H1 (cell line): ENCODE data around the gene IL10RA. TPM values are rescaled to one million over a fixed set of nuclear protein-coding genes. Genes with fewer than 3 reads are reported as not detected.
A peak's percentile ranks its signal among the peaks of the same experiment; 100 is the strongest.

ENCODE experiments used
- CTCF ChIA-PET: fragments of 300-600 bp; sonication (Branson Sonifier 250); formaldehyde crosslinking; loops from one replicate; lab custom pipeline; 2021; ENCODE audit not compliant: partially characterized antibody; lab: Charles Lee
- POLR2A ChIA-PET: fragments of 300-600 bp; sonication (Branson Sonifier 250); formaldehyde crosslinking; loops from one replicate; lab custom pipeline; 2021; ENCODE audit warnings: inconsistent platforms; ENCODE audit not compliant: partially characterized antibody; lab: Charles Lee
- DNase-seq, 2 experiments: peaks; one replicate each; pipeline versions ENCODE4 v3.0.0 to v3.0.0-alpha.2; 2010 to 2022; ENCODE audit warnings: low spot score in 2 of 2, low read depth in 1 of 2, mixed read lengths in 1 of 2
- FAIRE-seq: peaks from 2 replicates; lab custom pipeline; 2011; peaks lifted over from hg19 to GRCh38; lab: Jason Lieb, UNC
- H2AFZ ChIP-seq: 2 replicates; pipeline ENCODE4 v1.8.1; 2012; ENCODE audit warnings: low read length, inconsistent platforms
- H2AK5ac ChIP-seq: 2 replicates; pipeline ENCODE4 v1.6.1; 2013; ENCODE audit warnings: low read depth, low read length
- H2BK120ac ChIP-seq: replicated peaks from 2 replicates; pipeline ENCODE3; 2013; ENCODE audit warnings: low read depth, low read length, inconsistent platforms
- H2BK12ac ChIP-seq: 2 replicates; pipeline ENCODE4 v1.6.1; 2013; ENCODE audit warnings: low read depth, low read length
- H2BK15ac ChIP-seq: 2 replicates; pipeline ENCODE4 v1.6.1; 2013; ENCODE audit warnings: low read length
- H2BK20ac ChIP-seq: 2 replicates; pipeline ENCODE4 v1.6.1; 2013; ENCODE audit warnings: low read length
- H2BK5ac ChIP-seq: 2 replicates; pipeline ENCODE4 v1.6.1; 2013; ENCODE audit warnings: low read depth, low read length
- H3K14ac ChIP-seq: 2 replicates; pipeline ENCODE4 v1.6.1; 2013; ENCODE audit warnings: inconsistent platforms; ENCODE audit not compliant: insufficient read length
- H3K18ac ChIP-seq: 2 replicates; pipeline ENCODE4 v1.6.1; 2013; ENCODE audit warnings: low read length; ENCODE audit errors: extremely low read depth
- H3K23ac ChIP-seq: 2 replicates; pipeline ENCODE4 v1.6.1; 2013; ENCODE audit warnings: inconsistent platforms; ENCODE audit not compliant: insufficient read length
- H3K23me2 ChIP-seq: 2 replicates; pipeline ENCODE4 v1.6.1; 2013; ENCODE audit warnings: low read depth, low read length
- H3K27ac ChIP-seq: 2 replicates; pipeline ENCODE4 v1.6.1; 2011; ENCODE audit warnings: low read depth, low read length, inconsistent platforms
- H3K27me3 ChIP-seq, 4 experiments: replicated peaks in 1 of 4; 1 replicate in 1 of 4; 2 replicates in 3 of 4; pipeline versions ENCODE4 v1.6.1 to v1.8.1; 2011 to 2013; ENCODE audit warnings: low read length in 3 of 4, mild to moderate bottlenecking in 3 of 4, inconsistent platforms in 2 of 4, mixed read lengths in 2 of 4, moderate library complexity in 1 of 4; ENCODE audit not compliant: control insufficient read depth in 3 of 4, insufficient read depth in 3 of 4; ENCODE audit errors: extremely low read depth in 1 of 4
- H3K36me3 ChIP-seq, 4 experiments: 2 replicates each; pipeline versions ENCODE4 v1.6.1 to v1.8.1; 2011 to 2013; ENCODE audit warnings: mild to moderate bottlenecking in 4 of 4, low read length in 3 of 4, moderate library complexity in 2 of 4, control low read depth in 1 of 4, inconsistent platforms in 1 of 4; ENCODE audit not compliant: insufficient read depth in 4 of 4, control insufficient read depth in 2 of 4
- H3K4ac ChIP-seq: replicated peaks from 2 replicates; pipeline ENCODE3; 2013; ENCODE audit warnings: low read length, low read depth, mixed read lengths, inconsistent platforms; ENCODE audit not compliant: insufficient read length
- H3K4me1 ChIP-seq, 4 experiments: replicated peaks in 1 of 4; 1 replicate in 1 of 4; 2 replicates in 3 of 4; pipeline versions ENCODE4 v1.6.1 to v1.8.1; 2011 to 2013; ENCODE audit warnings: low read length in 3 of 4, inconsistent platforms in 2 of 4, mixed read lengths in 1 of 4; ENCODE audit not compliant: insufficient read depth in 4 of 4, control insufficient read depth in 3 of 4
- H3K4me2 ChIP-seq, 2 experiments: 2 replicates each; pipeline versions ENCODE4 v1.6.1 to v1.8.1; 2011 to 2013; ENCODE audit warnings: low read depth in 2 of 2, low read length in 2 of 2, control low read depth in 1 of 2, inconsistent platforms in 1 of 2, mild to moderate bottlenecking in 1 of 2; ENCODE audit not compliant: insufficient read depth in 1 of 2
- H3K4me3 ChIP-seq, 4 experiments: fragments of 200-600, 300-600 bp in 1 of 4; sonication (generic), shearing (Covaris generic), sonication (Bioruptor Twin) in 1 of 4; 2 replicates each; pipeline versions ENCODE4 v1.5.1 to v1.8.1; 2011 to 2016; ENCODE audit warnings: low read length in 4 of 4, low read depth in 3 of 4, control low read depth in 2 of 4, inconsistent platforms in 2 of 4, mild to moderate bottlenecking in 2 of 4, mixed read lengths in 1 of 4, moderate library complexity in 1 of 4; ENCODE audit not compliant: insufficient read depth in 2 of 4; ENCODE audit errors: extremely low read depth in 1 of 4
- H3K56ac ChIP-seq: replicated peaks from 2 replicates; pipeline ENCODE3; 2013; ENCODE audit warnings: low read depth, mild to moderate bottlenecking, mixed read lengths, low read length, inconsistent platforms; ENCODE audit not compliant: insufficient read length
- H3K79me1 ChIP-seq: 2 replicates; pipeline ENCODE4 v1.6.1; 2013; ENCODE audit warnings: low read depth, low read length, control low read depth
- H3K79me2 ChIP-seq, 2 experiments: 2 replicates each; pipeline versions ENCODE4 v1.6.1 to v1.8.1; 2012 to 2013; ENCODE audit warnings: low read length in 2 of 2, mild to moderate bottlenecking in 2 of 2, inconsistent platforms in 1 of 2; ENCODE audit not compliant: insufficient read depth in 2 of 2, control insufficient read depth in 1 of 2
- H3K9ac ChIP-seq, 4 experiments: replicated peaks in 1 of 4; 1 replicate in 1 of 4; 2 replicates in 3 of 4; pipeline versions ENCODE4 v1.6.1 to v1.8.1; 2011 to 2013; ENCODE audit warnings: low read depth in 3 of 4, low read length in 3 of 4, control low read depth in 2 of 4, mild to moderate bottlenecking in 2 of 4, moderate library complexity in 2 of 4, inconsistent platforms in 1 of 4; ENCODE audit errors: extremely low read depth in 1 of 4
- H3K9me3 ChIP-seq, 2 experiments: 2 replicates each; pipeline versions ENCODE4 v1.6.1 to v1.8.1; 2012 to 2013; ENCODE audit warnings: mild to moderate bottlenecking in 2 of 2, moderate library complexity in 2 of 2, control low read depth in 1 of 2, inconsistent platforms in 1 of 2, low read depth in 1 of 2, low read length in 1 of 2, mixed read lengths in 1 of 2; ENCODE audit not compliant: insufficient read depth in 2 of 2
- H4K20me1 ChIP-seq, 2 experiments: replicated peaks in 1 of 2; 2 replicates each; pipeline versions ENCODE3 to v1.8.1; 2011 to 2013; ENCODE audit warnings: inconsistent platforms in 2 of 2, low read length in 2 of 2, mild to moderate bottlenecking in 1 of 2; ENCODE audit not compliant: insufficient read depth in 2 of 2, control insufficient read depth in 1 of 2
- H4K5ac ChIP-seq: 2 replicates; pipeline ENCODE4 v1.6.1; 2013; ENCODE audit warnings: low read length, low read depth, mixed read lengths, inconsistent platforms; ENCODE audit not compliant: insufficient read length
- H4K8ac ChIP-seq: 2 replicates; pipeline ENCODE4 v1.8.0; 2013; ENCODE audit warnings: mild to moderate bottlenecking, moderate library complexity, low read length, inconsistent platforms; ENCODE audit not compliant: insufficient read depth; ENCODE audit errors: extremely low read depth
- H4K91ac ChIP-seq: replicated peaks from 2 replicates; pipeline ENCODE3; 2013; ENCODE audit warnings: low read length, mixed read lengths, inconsistent platforms; ENCODE audit not compliant: insufficient read length
- CHD2 ChIP-seq: IDR thresholded peaks from 2 replicates; pipeline ENCODE4 v1.6.1; 2012; ENCODE audit warnings: low read length, improper control_type of control experiment
- CTCF ChIP-seq, 3 experiments: IDR thresholded peaks; 1 replicate in 2 of 3; 2 replicates in 1 of 3; pipeline versions ENCODE4 v1.5.1 to v1.6.1; 2011; ENCODE audit warnings: low read length in 3 of 3, mild to moderate bottlenecking in 3 of 3, inconsistent platforms in 2 of 3, low read depth in 1 of 3, moderate library complexity in 1 of 3; ENCODE audit not compliant: insufficient read depth in 1 of 3; ENCODE audit errors: control extremely low read depth in 1 of 3
- HDAC6 ChIP-seq: IDR thresholded peaks from one replicate; pipeline ENCODE4 v1.7.1; 2012; ENCODE audit warnings: low read depth, mild to moderate bottlenecking, inconsistent platforms, low read length, moderate library complexity
- JUN ChIP-seq: IDR thresholded peaks from 2 replicates; pipeline ENCODE4 v1.6.1; 2011; ENCODE audit warnings: low read depth, mild to moderate bottlenecking, improper control_type of control experiment, low read length
- KDM1A ChIP-seq: fragments of 200-600, 300-600 bp; sonication (generic); IDR thresholded peaks from 2 replicates; pipeline ENCODE4 v1.7.1; 2016; ENCODE audit warnings: mild to moderate bottlenecking, low read length, borderline replicate concordance
- RAD21 ChIP-seq, 2 experiments: IDR thresholded peaks in 1 of 2; conservative IDR thresholded peaks in 1 of 2; 2 replicates each; pipeline ENCODE4 v1.6.1; 2011; ENCODE audit warnings: low read depth in 2 of 2, low read length in 2 of 2, improper control_type of control experiment in 1 of 2, inconsistent platforms in 1 of 2, mild to moderate bottlenecking in 1 of 2, moderate library complexity in 1 of 2
- SIX5 ChIP-seq: IDR thresholded peaks from 2 replicates; pipeline ENCODE4 v1.6.1; 2011; ENCODE audit warnings: mild to moderate bottlenecking, low read depth, low read length
- USF2 ChIP-seq: IDR thresholded peaks from 2 replicates; pipeline ENCODE4 v1.6.1; 2011; ENCODE audit warnings: low read length, improper control_type of control experiment
- WGBS, 2 experiments: shearing (Covaris generic) in 1 of 2; methylation state at CpG; one replicate each; pipeline versions ENCODE4 v1.1.6 to v1.1.7; 2013 to 2015; ENCODE audit warnings: low lambda C conversion rate in 2 of 2, mixed read lengths in 2 of 2, inconsistent platforms in 1 of 2, low coverage in 1 of 2, missing lambda C conversion rate in 1 of 2; ENCODE audit not compliant: insufficient replicate concordance in 2 of 2, insufficient coverage in 1 of 2, insufficient read length in 1 of 2; ENCODE audit errors: extremely low coverage in 1 of 2, missing lambda C conversion rate in 1 of 2; 5-methylcytosine and 5-hydroxymethylcytosine counted together
- polyA plus RNA-seq, 7 experiments: library from polyadenylated mRNA; depleted of rRNA in 3 of 7; stranded (reverse) in 5 of 7; unstranded in 2 of 7; fragments of >200 nt in 5 of 7; fragments of 200-250 nt in 2 of 7; gene quantifications; 1 replicate in 5 of 7; 2 replicates in 1 of 7; 4 replicates in 1 of 7; pipeline versions ENCODE4 v1.2.1 to v1.2.3, GENCODE V29; 2011 to 2013; ENCODE audit warnings: missing spikeins in 2 of 7, mixed read lengths in 2 of 7
- total RNA-seq: library from RNA; stranded (reverse); fragmentation: NEBNext Ultra II Directional; extraction: Animal tissue kit (Norgen Biotek cat#: 25700); gene quantifications from 2 replicates; pipeline ENCODE4 v1.2.1, GENCODE V29; 2021

IL10RA gene
- total and polyA plus RNA-seq, 2 of the 8 experiments (the other 6 are each of a cell fraction or from before 2014, with no cell fraction given) = 0.05 to 0.11 TPM

- Histone ChIP-seq H3K27ac (no peak overlapping the region), H3K36me3 (no peaks in the 10 kb centered on the region), H3K27me3 (no peaks in the 10 kb centered on the region; a peak in 1 of 7 replicates), H3K4me1 (0 out of 7 replicates have a peak, but pooled peaks cover 0 to 2% (median 0%) of the 10 kb centered on the region in 4 experiments), H3K9ac (no peak overlapping the region), H4K5ac (no peak overlapping the region), H3K14ac (no peak overlapping the region), H3K9me3 (no peaks in the 10 kb centered on the region), H3K4ac (no peak overlapping the region), H3K4me2 (no peak overlapping the region), H2BK12ac (no peak overlapping the region), H2BK20ac (no peak overlapping the region), H2BK120ac (no peak overlapping the region), H4K91ac (no peak overlapping the region), H2AK5ac (no peak overlapping the region), H3K18ac (no peak overlapping the region), H3K23me2 (no peaks in the 10 kb centered on the region), H3K56ac (no peak overlapping the region), H4K8ac (no peak overlapping the region), H2BK15ac (no peak overlapping the region), H3K4me3 (no peak overlapping the region), H3K79me1 (no peaks in the 10 kb centered on the region), H2BK5ac (no peak overlapping the region), H4K20me1 (no peaks in the 10 kb centered on the region), H3K79me2 (no peaks in the 10 kb centered on the region), H2AFZ (no peak overlapping the region), H3K23ac (no peak overlapping the region)
- CTCF ChIA-PET = interaction anchor here (0.5 to 12.4 kb wide), 29 partner anchors 9 to 225 kb away, joined by 3 to 173 read pairs (median 4); partner anchors contain the start of genes FXYD2 and TMPRSS13
- no peak for FAIRE-seq
- 63% methylated on average over 7 of the region's 7 CpGs; no CpG with 5 or more reads in 1 of the 2 experiments for WGBS, 2 experiments
- DNase-seq = peak in 1 of 2 experiments; percentile 7
- POLR2A ChIA-PET = no interaction called here
- TF ChIP-seq USF2 (no peak), SIX5 (no peak), CTCF (IDR thresholded peaks at IDR 0.05; ENCODE audit: control extremely low read depth in 1 of 3, insufficient read depth in 1 of 3, low read depth in 1 of 3, low read length in 3 of 3) (peak; percentile 30 to 51 (median 51)), CHD2 (no peak), HDAC6 (no peak), JUN (no peak), KDM1A (no peak), RAD21 (IDR thresholded peaks at IDR 0.05 in 1 of 2, conservative IDR thresholded peaks at IDR 0.05 in 1 of 2; ENCODE audit: low read depth in 2 of 2, low read length in 2 of 2) (peak; percentile 23 to 48; a peak in 3 of 4 replicates)
These were observed 41.0 kb upstream of the IL10RA start for GRCh38 chr11:117945047-117945810.
